Measurements from ENCODE around the gene MON1A.

- no peak for TF ChIP-seq GABPA (IDR thresholded peaks at IDR 0.05; ENCODE audit: low read depth)
- no peak for TF ChIP-seq POLR2AphosphoS5 (IDR thresholded peaks at IDR 0.05; ENCODE audit: low read length)
- no peak for TF ChIP-seq CBFB (IDR thresholded peaks at IDR 0.05; ENCODE audit: low read depth)
- no peak for TF ChIP-seq RFX5 (IDR thresholded peaks at IDR 0.05; ENCODE audit: low read depth, low read length)
- no peak for TF ChIP-seq ZNF592 (IDR thresholded peaks at IDR 0.05)
- TF ChIP-seq ZSCAN29 (IDR thresholded peaks at IDR 0.05) = no peak
- TF ChIP-seq CTCF (IDR thresholded peaks at IDR 0.05 in 2 of 3, conservative IDR thresholded peaks at IDR 0.05 in 1 of 3; ENCODE audit: control insufficient read depth in 2 of 3, extremely low read depth in 1 of 3, insufficient read depth in 1 of 3, low read depth in 3 of 3, low read length in 3 of 3) = no peak
- TF ChIP-seq MXI1 (IDR thresholded peaks at IDR 0.05; ENCODE audit: low read depth, low read length) = no peak
- TF ChIP-seq YY1 (IDR thresholded peaks at IDR 0.05; ENCODE audit: low read depth, low read length) = no peak
- TF ChIP-seq RELA (IDR thresholded peaks at IDR 0.05; ENCODE audit: borderline replicate concordance, partially characterized antibody) = no peak
Measured at GRCh38 chr3:49910409-49911123, 19.0 kb downstream of the MON1A start.
